Stimulated activated CD8-positive, alpha-beta memory T cell treated with anti-CD3 and anti-CD28 coated beads, Interleukin-15, amount 100 ng/mL, for 4 hours (primary cell): Measurements from ENCODE around the gene HECTD2.
A peak's percentile ranks its signal among the peaks of the same experiment; 100 is the strongest.
"Not testable (repeated sequence)": the region's sequence is repeated elsewhere in the genome, so short reads cannot be mapped to it uniquely, and the experiment has no call there.

Experiments
- DNase-seq, 2 donors: peaks; one replicate each; pipeline ENCODE4 v3.0.0-alpha.2; 2020; ENCODE audit warnings: low read depth in 2 of 2

The HECTD2 gene, protein sequence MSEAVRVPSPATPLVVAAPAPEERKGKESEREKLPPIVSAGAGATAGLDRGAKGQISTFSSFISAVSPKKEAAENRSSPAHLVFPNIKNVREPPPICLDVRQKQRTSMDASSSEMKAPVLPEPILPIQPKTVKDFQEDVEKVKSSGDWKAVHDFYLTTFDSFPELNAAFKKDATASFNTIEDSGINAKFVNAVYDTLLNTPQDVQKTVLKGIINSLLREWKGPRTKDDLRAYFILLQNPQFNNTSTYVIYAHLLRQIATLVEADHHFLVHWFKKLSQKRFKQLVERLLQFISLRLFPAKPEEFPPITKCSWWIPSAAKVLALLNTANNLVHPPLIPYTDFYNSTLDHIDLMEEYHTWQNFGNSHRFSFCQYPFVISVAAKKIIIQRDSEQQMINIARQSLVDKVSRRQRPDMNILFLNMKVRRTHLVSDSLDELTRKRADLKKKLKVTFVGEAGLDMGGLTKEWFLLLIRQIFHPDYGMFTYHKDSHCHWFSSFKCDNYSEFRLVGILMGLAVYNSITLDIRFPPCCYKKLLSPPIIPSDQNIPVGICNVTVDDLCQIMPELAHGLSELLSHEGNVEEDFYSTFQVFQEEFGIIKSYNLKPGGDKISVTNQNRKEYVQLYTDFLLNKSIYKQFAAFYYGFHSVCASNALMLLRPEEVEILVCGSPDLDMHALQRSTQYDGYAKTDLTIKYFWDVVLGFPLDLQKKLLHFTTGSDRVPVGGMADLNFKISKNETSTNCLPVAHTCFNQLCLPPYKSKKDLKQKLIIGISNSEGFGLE

DNA sequence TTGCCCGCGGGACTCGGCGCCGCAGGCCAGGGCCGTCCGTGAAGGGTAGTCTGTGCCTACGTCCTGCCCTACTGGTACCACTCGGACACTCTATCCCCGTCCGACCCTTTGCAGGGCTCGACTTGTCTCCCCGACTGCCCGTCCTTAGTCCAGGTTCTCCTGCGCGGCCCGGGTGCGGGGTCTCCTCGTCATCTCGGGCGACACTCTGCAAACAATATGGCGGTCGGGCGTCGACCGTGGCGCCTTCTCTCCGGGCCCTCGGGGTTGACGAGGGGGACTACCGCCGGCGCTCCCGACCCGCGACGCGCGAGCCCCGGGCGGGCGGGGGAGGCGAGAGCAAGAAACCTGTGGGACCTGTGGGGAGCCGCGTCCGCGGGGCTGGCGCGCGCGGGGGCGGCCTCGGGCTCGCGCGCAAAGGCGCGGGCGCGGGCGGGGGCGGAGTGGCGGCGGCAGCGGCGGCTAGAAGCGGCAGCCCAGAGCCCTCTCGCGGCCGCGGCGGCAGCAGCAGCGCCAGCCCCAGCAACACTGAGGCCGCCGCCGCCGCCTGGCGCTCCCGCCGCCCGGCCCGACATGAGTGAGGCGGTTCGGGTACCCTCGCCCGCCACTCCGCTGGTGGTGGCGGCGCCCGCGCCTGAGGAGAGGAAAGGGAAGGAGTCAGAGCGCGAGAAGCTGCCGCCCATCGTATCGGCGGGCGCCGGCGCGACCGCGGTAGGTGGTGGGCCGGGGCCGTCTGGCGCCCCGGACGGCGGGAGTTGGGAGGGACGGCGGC lies at the start of gene HECTD2:
Gene HECTD2 (plus strand): TSS at position 476 of the 769 bp plus-strand sequence. CDS start 95 bp downstream, at position 571.
- peak; percentile 67 to 77 for DNase-seq

GRCh38 chr10:91360461-91360860 lies 49.7 kb upstream of the HECTD2 start:
- DNase-seq = no peak

GRCh38 chr10:91365519-91365918 lies 44.6 kb upstream of the HECTD2 start:
- DNase-seq = not testable (repeated sequence)

- DNase-seq = no peak
Observed at GRCh38 chr10:91366704-91367103, 43.4 kb upstream of the HECTD2 start.

GRCh38 chr10:91367127-91367531 lies 43.0 kb upstream of the HECTD2 start:
- no peak for DNase-seq

DNA sequence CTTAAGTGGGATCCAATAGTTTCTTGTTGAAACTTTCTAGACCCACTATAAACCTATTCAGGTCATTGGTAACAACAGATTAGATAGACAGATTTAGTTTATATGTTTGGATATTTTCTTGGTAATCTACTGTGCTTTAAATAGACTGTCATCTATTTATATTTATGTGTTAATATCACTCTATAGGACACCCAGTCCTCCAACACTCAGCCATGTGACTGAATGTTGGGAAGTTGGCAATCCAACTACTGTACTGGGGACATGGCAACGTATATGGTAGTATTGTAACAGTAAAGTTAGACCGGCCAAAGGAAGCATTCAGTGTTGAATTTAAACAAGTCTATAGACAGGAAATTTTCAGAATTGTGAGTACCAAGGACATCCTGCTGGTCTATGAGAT lies 42.6 kb upstream of the HECTD2 start:
- DNase-seq = no peak

DNA sequence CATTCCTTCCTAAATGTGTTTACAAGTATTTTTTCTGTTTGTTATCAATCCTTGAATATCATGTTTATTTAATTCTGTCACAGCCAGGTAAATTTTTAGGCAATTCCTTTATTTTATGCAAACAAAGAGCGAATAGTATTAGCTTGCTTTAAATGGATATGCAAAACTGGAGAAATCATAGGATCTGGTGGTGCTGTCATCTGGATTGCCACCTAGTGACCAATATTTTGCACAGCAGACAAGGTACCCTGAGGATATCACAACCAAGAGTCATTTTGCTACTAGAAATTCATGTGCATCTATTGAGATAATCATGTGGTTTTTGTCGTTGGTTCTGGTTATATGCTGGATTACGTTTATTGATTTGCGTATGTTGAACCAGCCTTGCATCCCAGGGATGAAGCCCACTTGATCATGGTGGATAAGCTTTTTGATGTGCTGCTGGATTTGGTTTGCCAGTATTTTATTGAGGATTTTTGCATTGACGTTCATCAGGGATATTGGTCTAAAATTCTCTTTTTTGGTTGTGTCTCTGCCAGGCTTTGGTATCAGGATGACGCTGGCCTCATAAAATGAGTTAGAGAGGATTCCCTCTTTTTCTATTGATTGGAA lies 40.1 kb upstream of the HECTD2 start:
- not testable (repeated sequence) for DNase-seq

- no peak for DNase-seq
Observed at GRCh38 chr10:91374052-91374451, 36.1 kb upstream of the HECTD2 start.

DNA sequence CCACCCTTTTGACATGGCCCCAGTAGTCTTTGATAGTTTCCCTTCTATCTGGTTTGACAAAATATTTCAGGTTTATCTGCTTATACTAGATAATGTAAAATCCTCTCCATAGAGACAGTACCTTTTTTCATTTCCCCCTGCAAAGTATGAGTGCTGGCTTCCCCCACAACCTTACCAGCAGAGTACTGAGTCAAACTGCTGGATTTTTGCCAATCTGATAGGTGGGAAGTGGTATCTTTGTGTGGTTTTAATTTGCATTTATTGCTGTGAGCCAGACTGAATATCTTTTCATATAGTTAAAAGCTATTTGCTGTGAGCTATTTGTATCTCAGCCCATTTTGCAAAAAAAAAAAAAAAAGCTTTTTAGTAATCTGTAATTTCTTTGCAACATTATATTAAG lies 32.1 kb upstream of the HECTD2 start:
- peak in 1 of 2 donors; percentile 5 for DNase-seq

- DNase-seq = no peak
Observed at GRCh38 chr10:91380873-91381256, 29.3 kb upstream of the HECTD2 start.

DNA sequence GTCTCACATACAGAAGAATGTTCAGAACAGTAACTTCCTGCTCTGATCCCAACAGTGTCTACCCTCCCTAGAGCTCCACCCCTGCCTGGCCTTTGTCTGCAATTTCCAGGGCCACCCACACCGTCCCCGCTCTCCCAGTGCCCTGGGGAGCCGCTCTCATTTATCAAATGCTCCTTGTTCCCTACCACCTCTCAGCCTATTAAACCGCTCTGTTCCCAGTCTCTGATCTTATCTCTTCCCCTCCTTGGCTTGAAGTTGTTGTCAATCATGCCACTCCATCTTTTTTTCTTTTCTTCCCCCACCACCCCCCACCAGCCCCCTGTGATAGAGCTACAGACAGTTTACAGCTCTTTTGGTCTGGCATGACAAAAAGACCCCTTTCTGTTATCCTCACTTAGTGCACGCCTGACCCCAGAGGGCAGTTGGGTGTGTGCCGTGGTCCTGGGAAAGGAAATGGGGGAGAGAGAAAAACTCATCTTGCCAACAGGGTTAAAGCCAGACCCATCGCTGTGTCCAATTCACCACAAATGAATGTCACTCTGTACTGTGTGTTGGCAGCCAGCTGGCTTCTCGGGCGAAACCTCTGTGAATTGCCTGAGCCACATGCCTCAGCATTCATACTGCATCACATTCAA lies 28.8 kb upstream of the HECTD2 start:
- no peak for DNase-seq

GRCh38 chr10:91385306-91386085 lies 24.6 kb upstream of the HECTD2 start:
- no peak for DNase-seq

DNA sequence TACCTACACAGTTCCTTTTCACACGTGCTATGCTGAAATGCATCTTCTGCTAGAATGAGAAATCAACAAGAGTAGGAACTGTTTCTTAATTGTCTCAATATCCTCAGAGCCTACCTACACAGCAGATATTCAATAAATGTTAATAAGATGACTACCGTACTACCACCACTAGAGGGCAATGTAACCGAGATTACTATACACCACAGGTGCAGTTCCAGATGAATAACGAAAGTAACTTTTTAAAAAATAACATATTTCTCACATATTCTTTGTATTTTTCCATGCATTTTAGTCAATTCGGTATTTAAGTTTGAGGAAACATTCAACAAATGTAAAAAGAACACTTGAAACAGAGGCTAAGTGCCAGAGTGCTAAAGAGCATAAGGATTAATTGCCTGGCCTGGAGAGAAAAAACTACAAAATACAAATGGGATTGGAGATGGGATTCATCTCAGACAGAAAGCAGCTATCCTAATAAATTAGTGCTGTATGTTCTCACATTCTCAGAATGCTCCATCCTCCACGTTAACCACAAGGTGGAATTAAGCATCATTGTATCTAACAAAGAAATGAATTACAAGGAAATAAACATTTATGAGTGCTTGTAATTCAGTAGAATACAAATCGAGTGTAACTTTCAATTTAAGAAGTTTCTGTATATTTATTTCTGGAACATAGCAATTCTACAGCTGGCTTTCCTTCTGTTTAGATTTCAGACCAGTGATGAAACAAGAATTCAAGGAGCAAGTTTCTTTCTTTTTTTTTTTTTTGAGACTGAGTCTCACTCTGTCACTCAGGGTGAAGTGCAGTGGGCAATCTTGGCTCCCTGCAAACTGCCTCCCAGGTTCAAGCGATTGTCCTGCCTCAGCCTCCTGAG lies 20.3 kb upstream of the HECTD2 start:
- DNase-seq = no peak

DNA sequence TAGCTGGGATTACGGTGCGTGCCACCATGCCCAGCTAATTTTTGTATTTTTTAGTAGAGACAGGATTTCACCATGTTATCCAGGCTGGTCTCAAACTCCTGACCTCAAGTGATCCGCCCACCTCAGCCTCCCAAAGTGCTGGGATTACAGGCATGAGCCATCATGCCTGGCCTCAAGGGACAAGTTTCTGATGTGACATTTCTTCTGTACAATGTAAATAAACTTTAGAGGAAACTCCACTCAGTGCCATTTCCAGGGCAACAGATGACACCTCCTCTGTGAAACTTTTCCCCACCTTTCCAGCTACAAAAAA lies 19.7 kb upstream of the HECTD2 start:
- not testable (repeated sequence) for DNase-seq

GRCh38 chr10:91391920-91392319 lies 18.2 kb upstream of the HECTD2 start:
- no peak for DNase-seq

DNA sequence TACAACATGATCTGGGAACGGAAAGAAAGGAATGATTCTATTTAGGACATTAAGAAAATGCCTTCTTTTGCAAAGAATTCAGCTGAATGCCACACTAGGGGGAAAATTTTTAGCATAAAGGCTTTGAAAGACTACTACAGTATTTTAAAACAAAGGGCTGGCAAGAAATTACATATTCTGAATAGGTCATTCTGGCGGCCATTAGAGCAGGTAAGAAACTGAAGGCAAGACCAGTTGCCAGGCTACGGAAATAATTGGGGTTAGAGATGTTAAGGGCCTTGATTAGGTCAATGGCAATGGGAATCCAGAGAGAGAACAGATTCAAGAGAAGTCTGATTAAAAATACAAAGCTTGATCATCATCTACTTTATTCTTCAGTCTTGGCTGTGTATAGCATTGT lies 3.8 kb upstream of the HECTD2 start:
- no peak for DNase-seq

DNA sequence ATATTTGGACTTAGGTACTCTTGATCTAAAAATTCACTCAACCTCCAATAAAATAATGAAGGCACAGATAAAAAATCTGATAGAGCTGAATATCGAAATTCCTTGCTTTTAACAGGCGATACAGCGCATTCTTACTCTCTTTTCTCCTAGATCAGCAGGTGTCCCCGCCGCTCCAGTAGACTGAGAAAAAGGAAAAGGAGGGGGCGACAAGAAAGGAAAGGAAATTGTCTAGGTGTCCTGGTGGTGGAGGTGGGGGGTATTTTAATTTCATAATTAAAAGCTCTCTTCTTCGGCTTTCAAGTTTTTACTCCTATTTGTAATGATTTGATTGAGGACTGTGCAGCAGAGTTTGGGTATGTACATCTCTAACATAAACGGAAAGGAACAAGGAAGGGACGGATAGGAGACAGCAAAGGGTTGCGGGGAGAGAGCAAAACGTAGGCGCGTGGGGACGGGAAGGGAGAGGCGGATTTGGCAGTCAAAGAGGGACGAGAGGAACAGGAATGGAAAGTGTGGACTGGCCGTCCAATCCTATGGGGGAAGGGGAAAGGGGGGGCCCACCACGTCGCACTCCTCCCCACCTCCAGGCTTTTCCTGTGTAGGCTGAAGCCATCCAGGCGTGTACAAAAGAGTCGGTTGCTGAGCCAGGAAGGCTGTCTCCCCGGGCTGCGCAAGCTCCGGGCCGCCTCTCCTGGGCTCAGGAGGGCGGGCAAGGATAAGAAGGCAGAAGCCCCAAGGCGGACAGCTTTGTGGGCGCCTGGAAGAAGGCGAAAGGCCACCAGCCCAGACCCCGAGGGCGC lies 875 bp upstream of the HECTD2 start:
- peak in 1 of 2 donors; percentile 17 for DNase-seq

- peak in 1 of 2 donors; percentile 11 for DNase-seq
Observed at GRCh38 chr10:91410638-91411371, 661 bp downstream of the HECTD2 start.
